Type B pancreatic cell (in vitro differentiated cells): ENCODE data around the gene WDR46. TPM values are rescaled to one million over a fixed set of nuclear protein-coding genes. Genes with fewer than 3 reads are reported as not detected.

ENCODE experiments used
- DNase-seq: peaks from one replicate; pipeline ENCODE4 v3.0.0; 2021; ENCODE audit warnings: mixed read lengths; ENCODE audit not compliant: unreplicated experiment; ENCODE audit errors: extremely low spot score
- H3K27ac Mint-ChIP-seq: 2 replicates; pipeline ENCODE4 v1.8.0; 2021; ENCODE audit warnings: mild to moderate bottlenecking, mixed read lengths
- H3K27me3 Mint-ChIP-seq: 2 replicates; pipeline ENCODE4 v1.8.0; 2021; ENCODE audit warnings: mixed read lengths
- H3K36me3 Mint-ChIP-seq: 2 replicates; pipeline ENCODE4 v1.8.0; 2021; ENCODE audit warnings: mixed read lengths
- H3K4me1 Mint-ChIP-seq: one replicate; pipeline ENCODE4 v1.8.0; 2021; ENCODE audit warnings: mixed read lengths; ENCODE audit not compliant: unreplicated experiment
- H3K4me3 Mint-ChIP-seq: 2 replicates; pipeline ENCODE4 v1.8.0; 2021; ENCODE audit warnings: mild to moderate bottlenecking, mixed read lengths
- H3K9me3 Mint-ChIP-seq: 2 replicates; pipeline ENCODE4 v1.8.0; 2021; ENCODE audit warnings: mixed read lengths
- CTCF ChIP-seq: fragments of 200-600 bp; sonication (generic); conservative IDR thresholded peaks from 2 replicates; pipeline ENCODE4 v1.5.0; 2021; ENCODE audit warnings: antibody characterized with exemption, mild to moderate bottlenecking
- long read RNA-seq: library from polyadenylated mRNA; unstranded; transcript quantifications from one replicate; pipeline ENCODE4 v2.0.0, GENCODE V29; 2020
- total RNA-seq: library from RNA; stranded (reverse); gene quantifications from 2 replicates; pipeline ENCODE4 v1.2.1, GENCODE V29; 2021; ENCODE audit warnings: low replicate concordance

Gene WDR46
- 53.1 and 67.4 TPM in 2 replicates for total RNA-seq
- long read RNA-seq, transcript WDR46-231 (15 exons, 2,358 nt), result major isoform, 123 of 157 reads
- long read RNA-seq, partial matches to known transcripts, result 12 of 157 reads
- long read RNA-seq, other reads (novel, unspliced or antisense), result 22 of 157 reads

GRCh38 chr6:33288921-33289783 is at the start of gene WDR46, which contains the start of gene PFDN6:
Gene WDR46, minus strand, starts transcription at chr6:33289239. Its CDS starts 69 bp downstream, at chr6:33289170.
Gene PFDN6, plus strand, starts transcription at chr6:33289601. Its CDS starts 256 bp downstream, at chr6:33289857.
- no peak for TF ChIP-seq CTCF
- H3K9me3 Mint-ChIP-seq, result no peaks in the 10 kb centered on the region
- peak within 1 kb of the TSS; percentile 99 for H3K4me3 Mint-ChIP-seq
- no peak for DNase-seq
- H3K27ac Mint-ChIP-seq, result peak within 1 kb of the TSS; percentile 92
- H3K4me1 Mint-ChIP-seq, result peaks cover 25% of the 10 kb centered on the region
- H3K27me3 Mint-ChIP-seq, result no peaks in the 10 kb centered on the region
- peaks cover 13% of the 10 kb centered on the region for H3K36me3 Mint-ChIP-seq

GRCh38 chr6:33336495-33336894 is 47.5 kb upstream of the WDR46 start:
- no peak for TF ChIP-seq CTCF
- Mint-ChIP-seq H3K27ac (no peak overlapping the region), H3K36me3 (no peaks in the 10 kb centered on the region), H3K4me1 (no peaks in the 10 kb centered on the region), H3K27me3 (no peaks in the 10 kb centered on the region), H3K4me3 (no peak overlapping the region), H3K9me3 (no peaks in the 10 kb centered on the region)
- DNase-seq, result no peak

GRCh38 chr6:33335916-33336315 is 46.9 kb upstream of the WDR46 start:
- Mint-ChIP-seq H3K9me3 (no peaks in the 10 kb centered on the region), H3K36me3 (no peaks in the 10 kb centered on the region), H3K27me3 (no peaks in the 10 kb centered on the region), H3K4me1 (no peaks in the 10 kb centered on the region), H3K27ac (no peak overlapping the region), H3K4me3 (no peak overlapping the region)
- no peak for DNase-seq
- TF ChIP-seq CTCF, result no peak

GRCh38 chr6:33333666-33334065 is 44.6 kb upstream of the WDR46 start:
- TF ChIP-seq CTCF, result no peak
- Mint-ChIP-seq H3K4me1 (no peaks in the 10 kb centered on the region), H3K9me3 (no peaks in the 10 kb centered on the region), H3K4me3 (no peak overlapping the region), H3K27me3 (peaks cover 3% of the 10 kb centered on the region), H3K36me3 (no peaks in the 10 kb centered on the region), H3K27ac (no peak overlapping the region)
- no peak for DNase-seq

- Mint-ChIP-seq H3K9me3 (no peaks in the 10 kb centered on the region), H3K27ac (no peak overlapping the region), H3K36me3 (no peaks in the 10 kb centered on the region), H3K4me3 (no peak overlapping the region), H3K4me1 (no peaks in the 10 kb centered on the region), H3K27me3 (peaks cover 3% of the 10 kb centered on the region)
- no peak for TF ChIP-seq CTCF
- no peak for DNase-seq
Measured at GRCh38 chr6:33330736-33331135, 41.7 kb upstream of the WDR46 start.
